Measurements from ENCODE around the gene MACROH2A2. TPM values are rescaled to one million over a fixed set of nuclear protein-coding genes. Genes with fewer than 3 reads are reported as not detected.

MACROH2A2 gene
- total and polyA plus RNA-seq, 2 of the 13 experiments (the other 11 are each of a cell fraction or from before 2014, with no cell fraction given): 9.8 to 43.1 TPM

GRCh38 chr10:70052462-70053217 is at the start of gene MACROH2A2 (continued):
- TF ChIP-seq ZFP91 (CRISPR knock-in tag; IDR thresholded peaks at IDR 0.05; ENCODE audit: borderline replicate concordance) (peak; percentile 50; the same call in 1 of the 2 replicates), ZNF724P (CRISPR knock-in tag; IDR thresholded peaks at IDR 0.05; ENCODE audit: borderline replicate concordance) (no peak), TAF15 (IDR thresholded peaks at IDR 0.05; ENCODE audit: low read depth, low read length, poor library complexity, severe bottlenecking) (no peak), GLI4 (CRISPR knock-in tag; IDR thresholded peaks at IDR 0.05; ENCODE audit: borderline replicate concordance) (no peak), ZNF326 (CRISPR knock-in tag; IDR thresholded peaks at IDR 0.05; ENCODE audit: borderline replicate concordance) (no peak), RELA (CRISPR knock-in tag; IDR thresholded peaks at IDR 0.05) (no peak), MEIS2 (CRISPR knock-in tag; IDR thresholded peaks at IDR 0.05) (no peak), ZNF841 (CRISPR knock-in tag; IDR thresholded peaks at IDR 0.05; ENCODE audit: borderline replicate concordance) (no peak), ZNF878 (CRISPR knock-in tag; IDR thresholded peaks at IDR 0.05) (no peak), PRPF4 (IDR thresholded peaks at IDR 0.05; ENCODE audit: low read depth, low read length, poor library complexity, severe bottlenecking) (no peak), ZNF614 (CRISPR knock-in tag; IDR thresholded peaks at IDR 0.05; ENCODE audit: borderline replicate concordance) (peak; percentile 26; the same call in 1 of the 2 replicates), MYNN (CRISPR knock-in tag; IDR thresholded peaks at IDR 0.05; ENCODE audit: low read depth) (no peak), MEF2D (CRISPR knock-in tag; IDR thresholded peaks at IDR 0.05) (no peak), ZSCAN30 (CRISPR knock-in tag; IDR thresholded peaks at IDR 0.05) (no peak), CERS6 (CRISPR knock-in tag; IDR thresholded peaks at IDR 0.05) (no peak), ZFP36 (IDR thresholded peaks at IDR 0.05; ENCODE audit: borderline replicate concordance, low read depth, low read length, partially characterized antibody) (no peak), EP300 (IDR thresholded peaks at IDR 0.05; ENCODE audit: low read depth in 2 of 2, low read length in 2 of 2) (no peak), EP300 (CRISPR knock-in tag; IDR thresholded peaks at IDR 0.05; ENCODE audit: borderline replicate concordance) (no peak), RBM39 (IDR thresholded peaks at IDR 0.05; ENCODE audit: low read depth, low read length, poor library complexity, severe bottlenecking) (peak; percentile 29)
- TF ChIP-seq, protein P1, sequence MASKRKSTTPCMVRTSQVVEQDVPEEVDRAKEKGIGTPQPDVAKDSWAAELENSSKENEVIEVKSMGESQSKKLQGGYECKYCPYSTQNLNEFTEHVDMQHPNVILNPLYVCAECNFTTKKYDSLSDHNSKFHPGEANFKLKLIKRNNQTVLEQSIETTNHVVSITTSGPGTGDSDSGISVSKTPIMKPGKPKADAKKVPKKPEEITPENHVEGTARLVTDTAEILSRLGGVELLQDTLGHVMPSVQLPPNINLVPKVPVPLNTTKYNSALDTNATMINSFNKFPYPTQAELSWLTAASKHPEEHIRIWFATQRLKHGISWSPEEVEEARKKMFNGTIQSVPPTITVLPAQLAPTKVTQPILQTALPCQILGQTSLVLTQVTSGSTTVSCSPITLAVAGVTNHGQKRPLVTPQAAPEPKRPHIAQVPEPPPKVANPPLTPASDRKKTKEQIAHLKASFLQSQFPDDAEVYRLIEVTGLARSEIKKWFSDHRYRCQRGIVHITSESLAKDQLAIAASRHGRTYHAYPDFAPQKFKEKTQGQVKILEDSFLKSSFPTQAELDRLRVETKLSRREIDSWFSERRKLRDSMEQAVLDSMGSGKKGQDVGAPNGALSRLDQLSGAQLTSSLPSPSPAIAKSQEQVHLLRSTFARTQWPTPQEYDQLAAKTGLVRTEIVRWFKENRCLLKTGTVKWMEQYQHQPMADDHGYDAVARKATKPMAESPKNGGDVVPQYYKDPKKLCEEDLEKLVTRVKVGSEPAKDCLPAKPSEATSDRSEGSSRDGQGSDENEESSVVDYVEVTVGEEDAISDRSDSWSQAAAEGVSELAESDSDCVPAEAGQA (IDR thresholded peaks at IDR 0.05; ENCODE audit: low read depth): 0 out of 2 replicates have a peak, but pooled peaks have one; percentile 42
- TF ChIP-seq, protein P1 (CRISPR knock-in tag; IDR thresholded peaks at IDR 0.05; ENCODE audit: borderline replicate concordance): no peak
